ENCODE data around the gene ANKRD12.
A peak's percentile ranks its signal among the peaks of the same experiment; 100 is the strongest.
"Not testable (repeated sequence)": the region's sequence is repeated elsewhere in the genome, so short reads cannot be mapped to it uniquely, and the experiment has no call there.

Gene ANKRD12

GRCh38 chr18:9136315-9137155 lies at the start of gene ANKRD12:
Gene ANKRD12, plus strand, starts transcription at chr18:9136781. Its CDS starts 45,652 bp downstream, at chr18:9182433.
- peak; percentile 98 for DNase-seq

DNA sequence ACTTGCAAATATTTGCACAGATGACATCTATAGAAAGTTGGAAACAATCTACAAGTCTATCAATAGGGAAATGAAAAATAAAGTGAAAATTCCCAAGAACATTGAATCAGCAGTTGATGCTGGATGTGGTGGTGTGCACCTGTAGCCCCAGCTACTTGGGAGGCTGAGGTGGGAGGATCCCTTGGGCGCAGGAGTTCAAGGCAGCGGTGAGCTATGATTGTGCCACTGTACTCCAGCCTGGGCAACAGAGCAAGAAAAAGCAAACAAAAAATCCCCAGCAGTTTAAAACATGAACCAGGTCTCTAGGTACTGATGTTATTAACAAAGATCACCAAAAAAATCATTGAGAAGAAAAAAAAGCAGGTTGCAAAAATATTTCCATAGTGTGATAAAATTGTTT lies 49.4 kb upstream of the ANKRD12 start:
- no peak for DNase-seq

GRCh38 chr18:9088252-9088651 lies 48.3 kb upstream of the ANKRD12 start:
- DNase-seq: no peak

GRCh38 chr18:9088727-9089126 lies 47.9 kb upstream of the ANKRD12 start:
- DNase-seq: not testable (repeated sequence)

- DNase-seq: no peak
Observed at GRCh38 chr18:9090578-9090977, 46.0 kb upstream of the ANKRD12 start.

- DNase-seq: no peak
Observed at GRCh38 chr18:9091066-9091476, 45.5 kb upstream of the ANKRD12 start.

- DNase-seq: no peak
Observed at GRCh38 chr18:9092665-9093064, 43.9 kb upstream of the ANKRD12 start.

DNA sequence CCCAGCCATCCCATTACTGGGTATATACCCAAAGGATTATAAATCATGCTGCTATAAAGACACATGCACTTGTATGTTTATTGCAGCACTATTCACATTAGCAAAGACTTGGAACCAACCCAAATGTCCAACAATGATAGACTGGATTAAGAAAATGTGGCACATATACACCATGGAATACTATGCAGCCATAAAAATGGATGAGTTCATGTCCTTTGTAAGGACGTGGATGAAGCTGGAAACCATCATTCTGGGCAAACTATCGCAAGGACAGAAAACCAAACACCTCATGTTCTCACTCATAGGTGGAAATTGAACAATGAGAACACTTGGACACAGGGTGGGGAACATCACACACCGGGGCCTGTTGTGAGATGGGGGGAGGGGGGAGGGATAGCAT lies 43.5 kb upstream of the ANKRD12 start:
- DNase-seq: not testable (repeated sequence)

DNA sequence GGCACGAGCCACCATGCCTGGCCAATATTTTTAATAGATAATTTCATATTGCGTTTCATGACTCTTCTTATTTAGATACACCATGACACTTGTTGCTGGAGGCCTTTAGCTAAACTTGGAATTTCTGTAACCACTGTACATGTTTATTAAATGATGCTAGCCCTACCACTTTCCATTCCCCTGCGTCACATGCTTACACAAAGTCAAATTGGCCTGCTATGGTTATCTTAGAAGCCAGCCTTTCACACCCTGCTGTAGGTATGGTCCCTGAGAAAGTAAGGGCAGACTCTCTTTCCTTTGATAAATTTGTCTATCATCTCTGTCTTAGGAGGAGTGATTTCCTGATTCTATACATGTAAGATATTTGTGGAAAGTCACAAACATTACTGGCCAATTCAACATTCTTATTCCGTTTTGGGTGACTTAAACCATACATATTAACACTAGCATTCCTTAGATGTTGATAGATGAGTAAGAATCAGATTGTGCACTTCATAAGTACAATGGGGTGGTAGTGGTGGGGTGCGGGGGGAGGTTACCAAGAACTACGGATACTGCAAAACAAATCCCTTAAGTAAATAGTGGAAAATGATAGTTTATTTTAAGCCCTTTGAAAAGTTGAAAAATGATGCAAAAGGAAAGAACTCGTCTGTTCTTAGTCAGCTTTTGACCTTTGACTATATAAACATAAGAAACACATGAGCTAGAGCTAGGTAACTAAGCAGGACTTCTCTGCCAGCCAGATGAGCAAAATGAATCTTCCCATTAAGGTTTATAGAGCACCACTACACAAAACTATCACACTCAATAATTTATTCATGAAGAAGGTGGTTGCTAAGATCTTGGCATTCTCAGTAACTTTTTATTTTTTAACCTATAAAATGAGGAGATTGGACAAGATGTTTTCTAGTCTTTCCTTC lies 42.0 kb upstream of the ANKRD12 start:
- no peak for DNase-seq

- no peak for DNase-seq
Observed at GRCh38 chr18:9095297-9096006, 41.1 kb upstream of the ANKRD12 start.

GRCh38 chr18:9096007-9096371 lies 40.6 kb upstream of the ANKRD12 start:
- no peak for DNase-seq

DNA sequence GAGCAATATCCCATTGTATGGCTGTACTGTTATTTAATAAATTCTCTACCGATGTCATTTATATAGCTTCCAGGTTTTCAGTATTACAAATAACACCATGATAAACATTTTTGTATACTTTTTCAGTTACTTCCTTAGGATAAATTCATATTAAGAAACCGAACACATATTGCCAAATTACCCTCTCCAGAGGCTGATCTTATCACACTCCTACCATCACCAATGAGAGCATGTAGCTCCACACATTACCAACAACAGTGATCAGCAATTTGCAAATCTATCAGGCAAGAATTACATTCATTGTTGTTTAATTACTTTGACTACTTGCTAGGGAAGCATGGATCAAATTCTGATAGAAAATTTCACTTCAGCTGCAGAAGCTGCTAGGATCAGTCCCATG lies 39.9 kb upstream of the ANKRD12 start:
- DNase-seq: no peak

DNA sequence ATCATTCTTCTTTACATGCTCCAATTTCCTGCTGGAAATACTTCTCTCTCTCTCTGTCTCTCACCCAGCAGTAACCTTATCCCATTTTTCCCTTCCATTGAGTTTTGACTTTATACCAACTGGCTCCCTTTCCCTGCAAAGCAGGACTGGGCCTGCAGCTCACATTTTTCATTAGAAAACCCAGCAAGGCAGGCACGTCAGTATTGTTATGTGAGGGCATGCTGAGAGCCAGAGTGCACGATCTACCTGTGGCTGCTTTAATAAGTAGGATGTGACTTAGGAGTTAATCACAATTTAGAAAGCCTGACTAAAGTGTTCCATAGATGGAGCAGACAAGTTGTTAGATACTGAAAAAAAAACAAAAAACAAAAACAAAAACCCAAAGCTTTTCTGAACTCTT lies 39.2 kb upstream of the ANKRD12 start:
- no peak for DNase-seq

DNA sequence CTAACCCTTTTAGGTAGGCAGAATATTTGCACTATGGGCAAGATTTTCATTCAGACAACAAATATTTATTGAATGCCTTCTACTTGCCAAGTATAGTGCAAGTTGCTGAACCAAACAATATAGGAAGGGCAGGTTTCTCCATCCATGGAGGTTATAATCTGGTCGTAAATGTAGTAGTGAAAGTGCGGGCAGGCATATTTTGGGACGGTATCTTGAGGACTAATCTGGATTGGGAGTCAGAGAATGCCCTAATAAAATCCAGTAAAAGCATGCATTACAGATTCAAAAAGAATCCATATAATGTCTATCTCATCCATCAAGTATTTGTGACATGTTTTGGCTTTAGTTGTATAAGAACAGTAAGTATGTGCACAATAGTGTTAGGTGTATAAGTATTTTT lies 35.8 kb upstream of the ANKRD12 start:
- DNase-seq: no peak

GRCh38 chr18:9101730-9102507 lies 34.7 kb upstream of the ANKRD12 start:
- DNase-seq: no peak

- peak; percentile 98 for DNase-seq
Observed at GRCh38 chr18:9102508-9103375, 33.8 kb upstream of the ANKRD12 start, which contains the start of gene NDUFV2. Gene NDUFV2, plus strand, starts transcription at chr18:9102699. Its CDS starts 45 bp downstream, at chr18:9102744.

GRCh38 chr18:9103376-9103873 lies 33.2 kb upstream of the ANKRD12 start:
- no peak for DNase-seq

DNA sequence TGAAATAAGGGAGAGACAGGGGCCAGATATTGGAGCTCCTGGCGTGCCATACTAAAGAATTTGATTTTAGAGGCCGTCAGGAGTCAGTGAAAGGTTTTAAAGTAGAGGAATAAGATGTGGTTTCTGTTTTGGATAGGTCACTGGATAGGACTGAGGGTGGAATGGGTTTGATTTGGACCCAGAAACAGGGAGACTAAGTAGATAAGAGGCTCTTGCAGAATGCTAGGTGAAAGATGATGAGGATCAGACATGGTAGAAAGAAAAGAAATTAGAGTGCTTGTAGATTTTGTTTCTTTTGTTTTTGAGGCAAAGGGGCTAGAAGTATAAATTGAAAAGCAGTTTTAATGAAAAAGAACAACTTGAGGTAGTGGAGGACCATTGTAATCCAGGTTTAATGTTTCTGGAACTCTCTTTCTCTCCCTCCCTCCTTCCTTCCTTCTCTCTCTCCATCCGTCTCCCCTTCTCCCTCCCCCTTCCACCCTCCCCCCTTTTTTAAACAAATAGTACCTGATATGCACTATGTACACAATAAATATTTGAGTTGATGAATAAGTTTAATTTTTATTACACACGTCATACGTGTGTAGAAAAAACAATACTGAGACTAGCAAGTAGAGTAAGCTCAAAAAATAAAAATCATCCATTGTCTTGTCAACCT lies 32.2 kb upstream of the ANKRD12 start:
- DNase-seq: no peak

DNA sequence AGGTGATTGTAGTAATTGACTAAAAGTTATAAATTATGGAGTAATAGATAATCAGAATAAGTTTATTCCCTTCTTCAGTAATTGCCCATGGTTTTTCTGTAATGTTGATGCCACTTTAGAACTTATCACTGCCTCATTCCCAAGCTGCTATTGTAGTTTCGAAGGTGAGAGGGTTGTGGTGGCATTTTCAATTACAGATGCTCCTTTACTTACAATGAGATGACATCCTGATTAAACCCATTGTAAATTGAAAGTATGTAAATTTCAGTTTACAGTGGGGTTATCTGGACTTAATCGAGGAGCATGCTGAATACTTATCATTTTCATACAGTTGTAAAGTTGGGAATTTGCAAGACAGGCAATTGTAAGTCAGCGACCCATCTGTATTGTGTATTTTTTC lies 31.2 kb upstream of the ANKRD12 start:
- DNase-seq: no peak

- DNase-seq: no peak
Observed at GRCh38 chr18:9106094-9106493, 30.5 kb upstream of the ANKRD12 start.

Measured in right hindlimb (tissue), 1 donor.